Stimulated activated CD4-positive, alpha-beta T cell treated with anti-CD3 and anti-CD28 coated beads, Interleukin-12 subunit alpha, Interleukin-12 subunit beta, amount 100 ng/mL, for 4 hours (primary cell): Measurements from ENCODE around the gene SRP68.
"Not testable (repeated sequence)": the region's sequence is repeated elsewhere in the genome, so short reads cannot be mapped to it uniquely, and the experiment has no call there.

Source experiments
- DNase-seq: peaks from one replicate; pipeline ENCODE4 v3.0.0-alpha.2; 2020

SRP68 gene

GRCh38 chr17:76044475-76045007 is 27.8 kb downstream of the SRP68 start:
- not testable (repeated sequence) for DNase-seq

DNA sequence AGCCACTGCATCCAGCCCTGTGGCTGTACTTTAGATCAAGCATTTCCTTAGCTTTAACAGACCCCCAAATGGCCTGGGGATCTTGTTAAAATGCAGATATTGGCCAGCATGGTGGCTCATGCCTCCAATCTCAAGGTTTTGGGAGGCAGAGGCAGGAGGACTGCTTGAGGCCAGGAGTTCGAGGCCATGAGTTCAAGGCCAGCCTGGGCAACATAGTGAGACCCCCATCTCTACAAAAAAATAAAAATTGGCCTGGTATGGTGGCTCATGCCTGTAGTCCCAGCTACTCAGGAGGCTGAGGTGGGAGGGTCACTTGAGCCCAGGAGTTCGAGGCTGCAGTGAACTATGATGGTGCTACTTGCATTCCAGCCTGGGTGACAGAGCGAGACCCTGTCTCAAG is 29.4 kb downstream of the SRP68 start:
- not testable (repeated sequence) for DNase-seq

DNA sequence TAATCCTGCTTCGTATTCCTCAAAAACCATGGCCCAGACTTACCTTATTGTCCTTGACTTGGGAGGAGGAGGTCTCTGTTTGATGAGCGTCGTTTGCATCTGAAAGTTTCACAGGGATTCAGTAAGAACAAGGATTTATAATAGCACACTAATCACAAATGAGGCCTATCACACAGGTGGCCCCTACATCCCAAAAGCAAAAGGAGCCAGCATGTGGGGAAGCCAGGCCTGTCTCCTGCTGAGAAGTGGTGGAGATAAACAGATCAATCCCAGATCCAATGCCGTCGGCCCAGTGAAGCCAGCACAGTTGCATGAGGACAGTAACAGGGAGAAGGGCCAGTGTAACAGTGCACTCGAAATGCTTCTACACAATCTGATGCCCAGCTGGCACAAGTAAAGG is 31.9 kb downstream of the SRP68 start:
- DNase-seq = no peak

DNA sequence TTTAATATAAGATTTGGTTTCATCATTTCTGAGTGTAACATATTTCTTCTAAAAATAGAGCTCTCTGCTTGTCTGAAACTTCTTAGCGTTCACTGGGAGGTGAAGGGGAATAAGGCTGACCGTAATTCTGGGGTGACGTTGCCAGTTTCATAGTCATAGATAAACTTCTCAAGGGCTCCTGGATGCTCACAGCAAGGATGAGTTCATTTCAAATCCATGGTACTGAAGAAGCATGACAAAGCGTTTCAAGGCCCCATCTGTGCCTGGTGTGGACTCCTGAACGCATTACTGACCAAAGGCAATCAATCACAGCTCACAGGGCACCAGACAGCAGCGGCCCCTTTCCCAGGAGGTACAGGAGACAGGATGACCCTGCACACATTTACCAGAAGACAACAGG is 33.2 kb downstream of the SRP68 start:
- DNase-seq = no peak

DNA sequence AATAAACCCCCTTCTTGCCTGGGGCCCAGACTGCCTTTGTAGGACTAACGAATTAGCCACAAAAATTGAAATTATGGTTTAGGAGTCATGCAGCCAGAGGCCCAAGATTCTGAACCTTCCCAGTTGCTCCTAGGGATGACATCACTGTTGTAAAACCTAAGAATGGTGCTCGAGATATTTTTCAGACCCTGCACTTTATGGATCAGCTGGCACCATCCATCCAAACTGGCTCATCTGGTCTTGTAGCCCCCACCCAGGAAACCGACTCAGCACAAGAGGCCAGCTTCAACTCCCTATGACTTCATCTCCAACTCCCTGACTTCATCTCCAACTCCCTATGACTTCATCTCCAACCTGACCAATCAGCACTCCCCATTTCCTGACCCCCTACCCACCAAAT is 34.3 kb downstream of the SRP68 start:
- no peak for DNase-seq

- no peak for DNase-seq
Measured at GRCh38 chr17:76036497-76037261, 35.6 kb downstream of the SRP68 start.

DNA sequence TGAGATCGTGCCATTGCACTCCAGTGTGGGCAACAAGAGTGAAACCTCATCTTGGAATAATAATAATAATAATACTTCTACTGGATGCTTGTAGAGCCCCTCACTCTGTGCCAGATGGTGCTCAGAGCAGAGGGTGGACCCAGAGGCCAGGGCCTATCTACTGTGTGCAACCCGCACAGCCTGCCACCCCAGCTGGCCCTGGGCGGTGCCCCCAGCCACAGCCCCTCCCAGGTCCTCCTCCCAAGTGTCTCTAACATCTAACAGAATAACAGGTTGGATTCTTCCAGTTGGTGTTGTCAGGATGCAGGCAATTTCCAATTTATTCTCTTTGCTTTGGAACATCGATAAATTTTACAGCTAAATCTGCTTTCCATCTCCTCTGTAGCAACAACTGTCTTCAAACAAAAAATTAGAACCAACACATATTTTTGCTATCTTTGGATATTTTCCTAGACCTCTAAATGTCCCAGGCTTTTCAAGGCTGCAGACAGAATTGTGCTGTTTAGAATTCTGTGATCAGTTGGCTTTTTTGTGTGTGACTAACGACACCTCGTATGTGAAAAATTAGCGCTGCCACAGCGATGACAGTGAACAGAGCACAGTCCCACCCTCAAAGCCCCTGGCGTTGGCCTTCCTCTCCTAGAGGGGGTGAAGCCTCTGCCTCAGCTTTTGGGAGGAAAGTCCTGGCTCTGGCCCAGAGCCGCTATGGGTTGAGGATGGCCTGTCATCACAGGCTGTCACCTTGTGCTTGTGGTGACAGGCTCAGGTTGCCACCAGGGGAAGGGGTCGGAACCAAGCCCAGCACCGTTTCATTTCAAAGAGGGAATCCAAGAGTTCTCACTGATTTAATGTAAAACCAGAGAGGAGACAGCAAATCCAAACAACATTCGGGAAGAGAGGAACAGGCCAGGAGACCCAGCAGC is 37.6 kb downstream of the SRP68 start:
- DNase-seq = no peak

- no peak for DNase-seq
Measured at GRCh38 chr17:76033139-76033538, 39.2 kb downstream of the SRP68 start.

- DNase-seq = no peak
Measured at GRCh38 chr17:76032780-76033108, 39.6 kb downstream of the SRP68 start.

GRCh38 chr17:76032073-76032779 is 40.1 kb downstream of the SRP68 start:
- DNase-seq = no peak

DNA sequence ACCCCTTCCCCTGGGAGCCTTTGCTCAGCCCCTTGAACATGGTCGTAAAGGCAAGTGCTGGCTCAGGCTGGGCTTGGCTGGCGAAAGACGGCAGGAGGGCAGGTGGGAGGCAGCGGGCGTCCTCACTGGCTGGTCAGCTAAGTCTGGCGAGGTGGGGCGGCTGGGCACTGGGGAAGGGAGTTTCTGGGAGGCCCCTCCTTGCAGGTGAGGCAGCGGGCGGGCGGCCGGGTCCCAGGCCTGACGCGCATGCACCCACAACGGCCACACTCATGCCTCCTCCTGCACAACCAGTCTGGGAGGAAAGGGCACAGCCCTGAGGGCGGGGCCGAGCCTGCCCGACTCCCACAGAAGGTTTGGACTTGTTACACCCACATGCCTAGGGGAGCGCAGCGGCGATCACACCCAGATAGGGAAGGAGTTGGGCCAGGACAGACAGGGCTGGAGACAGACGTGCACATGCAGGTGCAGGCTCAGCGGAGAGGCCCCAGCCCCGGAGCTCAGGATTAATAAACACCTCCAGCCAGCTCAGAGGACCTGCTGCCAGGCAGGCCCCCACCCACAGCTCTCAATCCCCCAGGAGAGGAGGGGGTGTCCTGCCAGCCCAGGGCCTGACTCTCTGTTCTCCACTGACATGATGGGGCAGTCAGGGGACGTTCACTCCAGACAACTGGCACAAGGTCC is 45.0 kb downstream of the SRP68 start, which contains the start of gene EVPL:
Gene EVPL, minus strand, starts transcription at position 148 of the 681 bp plus-strand sequence. Its CDS starts 108 bp downstream, at position 40.
- DNase-seq = no peak

- no peak for DNase-seq
Measured at GRCh38 chr17:76026714-76027158, 45.6 kb downstream of the SRP68 start.

DNA sequence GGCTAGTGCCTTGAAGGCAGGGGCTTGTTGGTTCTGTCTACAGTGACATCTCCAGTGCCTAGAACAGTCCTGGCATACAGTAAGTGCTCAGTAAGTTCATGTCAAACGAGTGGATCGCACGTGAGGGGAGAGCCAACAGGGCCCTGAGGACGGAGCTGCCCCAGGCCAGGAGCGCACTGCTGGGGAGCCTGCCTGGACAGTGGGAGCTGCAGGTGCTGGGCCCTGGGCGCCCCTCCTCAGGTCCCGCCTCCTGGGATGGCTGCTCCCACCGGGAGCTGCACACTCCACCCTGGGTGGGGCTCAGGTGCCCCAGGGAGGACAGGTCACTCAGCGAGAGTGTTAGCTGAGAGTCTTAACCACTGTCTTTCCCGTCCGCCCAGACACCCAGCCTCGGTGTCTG is 47.0 kb downstream of the SRP68 start:
- DNase-seq = no peak

- no peak for DNase-seq
Measured at GRCh38 chr17:76024353-76024752, 48.0 kb downstream of the SRP68 start.

- no peak for DNase-seq
Measured at GRCh38 chr17:76023900-76024237, 48.4 kb downstream of the SRP68 start.

DNA sequence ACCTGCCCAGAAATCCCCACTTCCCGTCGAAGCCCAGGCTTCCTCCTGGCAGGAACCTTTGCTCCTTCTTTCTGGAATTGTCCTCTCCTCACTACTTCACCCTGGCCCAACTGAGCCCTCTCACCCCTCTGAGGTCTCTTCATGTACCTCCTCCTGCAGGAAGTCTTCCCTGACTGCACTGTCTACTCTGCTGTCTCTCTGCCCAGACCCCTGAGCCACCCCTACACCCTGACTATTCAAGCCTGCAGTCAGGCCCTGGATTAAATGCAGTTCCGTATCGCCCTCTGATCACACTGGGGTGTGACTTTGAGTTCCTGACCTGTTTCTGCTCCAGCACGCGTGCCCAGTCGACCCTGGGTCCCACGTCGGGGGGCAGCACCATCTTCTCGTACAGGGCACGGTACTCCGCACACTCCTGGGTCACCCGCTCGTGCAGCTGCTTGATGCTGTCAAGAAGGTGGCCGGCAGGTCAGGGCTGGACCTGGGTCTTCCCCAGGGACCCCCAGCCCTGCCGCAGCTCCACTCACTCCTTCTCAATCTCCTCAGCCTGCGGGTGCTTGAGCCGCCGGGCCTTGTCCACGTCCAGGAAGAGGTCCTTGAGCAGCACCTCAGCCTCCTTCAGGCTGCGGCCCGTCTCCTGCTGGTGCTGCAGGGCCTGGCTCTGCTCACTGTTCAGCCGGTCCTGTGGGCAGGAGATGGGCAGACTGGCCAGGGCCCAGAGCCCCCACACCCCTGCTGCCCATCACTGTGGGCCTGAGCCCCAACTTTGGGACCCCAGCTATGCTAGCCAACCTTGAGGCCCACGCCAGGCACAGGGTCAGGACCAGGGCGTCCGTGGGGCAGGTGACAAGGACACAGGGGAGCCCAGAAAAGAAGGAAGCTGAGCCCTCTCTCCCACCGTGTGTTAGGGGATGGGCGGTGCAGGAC is 49.1 kb downstream of the SRP68 start:
- DNase-seq = no peak

DNA sequence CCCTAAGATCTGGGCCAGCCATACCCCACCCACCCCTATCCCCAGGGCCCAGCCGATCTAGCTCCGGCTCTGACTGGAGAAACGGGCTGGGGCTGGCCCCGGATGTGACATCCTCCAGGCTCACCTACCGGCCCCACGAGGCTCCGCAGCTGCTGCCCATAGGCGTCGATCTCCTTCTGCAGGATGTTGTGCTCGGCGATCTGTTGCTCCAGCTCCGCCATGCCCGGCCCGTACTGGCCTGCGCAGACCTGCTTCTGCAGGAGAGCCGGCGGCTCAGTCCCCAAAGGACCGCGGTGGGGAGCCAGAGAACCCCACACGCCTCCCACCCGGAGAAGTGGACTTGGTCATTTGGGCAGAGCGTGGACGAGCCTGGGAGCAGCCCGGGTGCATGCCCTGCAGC is 50.0 kb downstream of the SRP68 start:
- DNase-seq = no peak

- DNase-seq = no peak
Measured at GRCh38 chr17:76019833-76020467, 52.4 kb downstream of the SRP68 start.

DNA sequence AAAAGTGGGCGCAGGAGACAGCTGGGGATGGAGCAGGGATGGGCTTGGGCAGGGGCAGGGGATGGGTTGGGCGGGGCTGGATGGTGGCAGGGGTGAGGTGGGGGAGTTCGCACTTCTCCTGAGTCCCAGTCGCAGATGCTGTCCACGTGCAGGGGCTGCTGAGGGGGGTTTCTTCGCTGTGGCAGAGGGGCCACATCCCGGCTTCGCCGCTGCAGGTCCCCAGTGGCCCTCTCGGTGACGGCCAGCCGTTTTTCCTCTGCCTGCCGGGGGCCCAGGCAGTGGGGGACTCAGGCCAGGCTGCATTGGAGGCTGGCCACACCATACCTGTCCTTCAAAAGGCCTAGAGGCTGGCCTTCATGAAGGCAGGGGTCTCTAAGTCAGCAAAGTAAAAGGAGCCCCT is 53.5 kb downstream of the SRP68 start:
- DNase-seq = no peak

DNA sequence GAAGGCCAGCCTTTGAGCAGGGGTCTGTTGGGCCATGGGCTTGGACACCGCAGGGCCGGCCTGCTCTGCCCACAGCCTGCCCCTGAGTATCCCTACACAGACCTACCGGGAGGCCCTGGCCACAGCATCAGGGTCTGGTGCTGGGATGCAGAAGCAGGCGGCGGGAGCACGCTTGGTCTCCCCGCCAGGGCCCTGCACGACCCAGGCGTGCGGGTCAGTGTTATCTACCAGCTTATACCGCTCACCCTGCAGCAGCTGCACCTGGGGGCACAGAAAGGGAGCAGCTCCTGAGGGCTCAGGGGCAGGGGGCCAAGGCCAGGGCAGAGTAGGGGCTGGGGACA is 54.0 kb downstream of the SRP68 start:
- DNase-seq = no peak
